Measurements from ENCODE around the gene CARNS1. TPM values are rescaled to one million over a fixed set of nuclear protein-coding genes. Genes with fewer than 3 reads are reported as not detected.

CARNS1 gene
- total and polyA plus RNA-seq, 2 of the 13 experiments (the other 11 are each of a cell fraction or from before 2014, with no cell fraction given) = not detected

GRCh38 chr11:67428052-67429001 lies 12.8 kb downstream of the CARNS1 start, which contains the start of gene RPS6KB2 (continued):
- TF ChIP-seq ZNF407 (CRISPR knock-in tag; IDR thresholded peaks at IDR 0.05; ENCODE audit: not compliant biosample characterization) = no peak
- TF ChIP-seq TERF1 (CRISPR knock-in tag; IDR thresholded peaks at IDR 0.05) = no peak
- peak; percentile 44; the same call in 1 of the 2 replicates for TF ChIP-seq ZNF225 (CRISPR knock-in tag; IDR thresholded peaks at IDR 0.05)
- peak; percentile 58; the same call in 1 of the 2 replicates for TF ChIP-seq MLX (CRISPR knock-in tag; IDR thresholded peaks at IDR 0.05)
- peak; percentile 94 for TF ChIP-seq GABPB1 (CRISPR knock-in tag; IDR thresholded peaks at IDR 0.05)
- 0 out of 2 replicates have a peak, but pooled peaks have one; percentile 50 for TF ChIP-seq HINFP (CRISPR knock-in tag; IDR thresholded peaks at IDR 0.05; ENCODE audit: low read depth)
- peak; percentile 38; the same call in 1 of the 2 replicates for TF ChIP-seq ZMYM3 (CRISPR knock-in tag; IDR thresholded peaks at IDR 0.05)
- peak; percentile 82 for TF ChIP-seq ISL2 (CRISPR knock-in tag; IDR thresholded peaks at IDR 0.05)
- TF ChIP-seq ZNF460 (CRISPR knock-in tag; IDR thresholded peaks at IDR 0.05; ENCODE audit: borderline replicate concordance) = no peak
- TF ChIP-seq JUN (CRISPR knock-in tag; IDR thresholded peaks at IDR 0.05) = 0 out of 2 replicates have a peak, but pooled peaks have one; percentile 64
- TF ChIP-seq RNF2 (conservative IDR thresholded peaks at IDR 0.05; ENCODE audit: low read depth) = no peak
- TF ChIP-seq ESRRA (CRISPR knock-in tag; IDR thresholded peaks at IDR 0.05; ENCODE audit: low read depth) = no peak
- peak; percentile 84 for TF ChIP-seq MXD4 (CRISPR knock-in tag; IDR thresholded peaks at IDR 0.05)
- TF ChIP-seq RBM39 (IDR thresholded peaks at IDR 0.05; ENCODE audit: low read depth, low read length, poor library complexity, severe bottlenecking) = peak; percentile 67
- TF ChIP-seq ZNF563 (CRISPR knock-in tag; IDR thresholded peaks at IDR 0.05) = peak; percentile 16; the same call in 1 of the 2 replicates
